Measurements from ENCODE around the gene TDRD6.

TDRD6 gene

GRCh38 chr6:46687619-46688097, at the start of gene TDRD6:
Gene TDRD6, plus strand, starts transcription at chr6:46687885. Its CDS starts 244 bp downstream, at chr6:46688129.
- no peak for TF ChIP-seq ZNF416 (tag by site-specific recombination; IDR thresholded peaks at IDR 0.05)
- TF ChIP-seq ZNF473 (tag by site-specific recombination; IDR thresholded peaks at IDR 0.05): no peak
- TF ChIP-seq FEZF1 (tag by site-specific recombination; IDR thresholded peaks at IDR 0.05): no peak
- no peak for TF ChIP-seq ZNF664 (tag by site-specific recombination; IDR thresholded peaks at IDR 0.05)
- TF ChIP-seq ZNF645 (tag by site-specific recombination; IDR thresholded peaks at IDR 0.05): no peak
- TF ChIP-seq ZXDB (tag by site-specific recombination; IDR thresholded peaks at IDR 0.05): no peak
- no peak for TF ChIP-seq ZNF510 (tag by site-specific recombination; IDR thresholded peaks at IDR 0.05; ENCODE audit: insufficient replicate concordance)
- TF ChIP-seq ZNF621 (tag by site-specific recombination; IDR thresholded peaks at IDR 0.05): no peak
- TF ChIP-seq ZNF521 (tag by site-specific recombination; IDR thresholded peaks at IDR 0.05): no peak
- no peak for TF ChIP-seq ZNF174 (tag by site-specific recombination; IDR thresholded peaks at IDR 0.05)
- TF ChIP-seq, protein P1, sequence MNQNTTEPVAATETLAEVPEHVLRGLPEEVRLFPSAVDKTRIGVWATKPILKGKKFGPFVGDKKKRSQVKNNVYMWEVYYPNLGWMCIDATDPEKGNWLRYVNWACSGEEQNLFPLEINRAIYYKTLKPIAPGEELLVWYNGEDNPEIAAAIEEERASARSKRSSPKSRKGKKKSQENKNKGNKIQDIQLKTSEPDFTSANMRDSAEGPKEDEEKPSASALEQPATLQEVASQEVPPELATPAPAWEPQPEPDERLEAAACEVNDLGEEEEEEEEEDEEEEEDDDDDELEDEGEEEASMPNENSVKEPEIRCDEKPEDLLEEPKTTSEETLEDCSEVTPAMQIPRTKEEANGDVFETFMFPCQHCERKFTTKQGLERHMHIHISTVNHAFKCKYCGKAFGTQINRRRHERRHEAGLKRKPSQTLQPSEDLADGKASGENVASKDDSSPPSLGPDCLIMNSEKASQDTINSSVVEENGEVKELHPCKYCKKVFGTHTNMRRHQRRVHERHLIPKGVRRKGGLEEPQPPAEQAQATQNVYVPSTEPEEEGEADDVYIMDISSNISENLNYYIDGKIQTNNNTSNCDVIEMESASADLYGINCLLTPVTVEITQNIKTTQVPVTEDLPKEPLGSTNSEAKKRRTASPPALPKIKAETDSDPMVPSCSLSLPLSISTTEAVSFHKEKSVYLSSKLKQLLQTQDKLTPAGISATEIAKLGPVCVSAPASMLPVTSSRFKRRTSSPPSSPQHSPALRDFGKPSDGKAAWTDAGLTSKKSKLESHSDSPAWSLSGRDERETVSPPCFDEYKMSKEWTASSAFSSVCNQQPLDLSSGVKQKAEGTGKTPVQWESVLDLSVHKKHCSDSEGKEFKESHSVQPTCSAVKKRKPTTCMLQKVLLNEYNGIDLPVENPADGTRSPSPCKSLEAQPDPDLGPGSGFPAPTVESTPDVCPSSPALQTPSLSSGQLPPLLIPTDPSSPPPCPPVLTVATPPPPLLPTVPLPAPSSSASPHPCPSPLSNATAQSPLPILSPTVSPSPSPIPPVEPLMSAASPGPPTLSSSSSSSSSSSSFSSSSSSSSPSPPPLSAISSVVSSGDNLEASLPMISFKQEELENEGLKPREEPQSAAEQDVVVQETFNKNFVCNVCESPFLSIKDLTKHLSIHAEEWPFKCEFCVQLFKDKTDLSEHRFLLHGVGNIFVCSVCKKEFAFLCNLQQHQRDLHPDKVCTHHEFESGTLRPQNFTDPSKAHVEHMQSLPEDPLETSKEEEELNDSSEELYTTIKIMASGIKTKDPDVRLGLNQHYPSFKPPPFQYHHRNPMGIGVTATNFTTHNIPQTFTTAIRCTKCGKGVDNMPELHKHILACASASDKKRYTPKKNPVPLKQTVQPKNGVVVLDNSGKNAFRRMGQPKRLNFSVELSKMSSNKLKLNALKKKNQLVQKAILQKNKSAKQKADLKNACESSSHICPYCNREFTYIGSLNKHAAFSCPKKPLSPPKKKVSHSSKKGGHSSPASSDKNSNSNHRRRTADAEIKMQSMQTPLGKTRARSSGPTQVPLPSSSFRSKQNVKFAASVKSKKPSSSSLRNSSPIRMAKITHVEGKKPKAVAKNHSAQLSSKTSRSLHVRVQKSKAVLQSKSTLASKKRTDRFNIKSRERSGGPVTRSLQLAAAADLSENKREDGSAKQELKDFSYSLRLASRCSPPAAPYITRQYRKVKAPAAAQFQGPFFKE (tag by site-specific recombination; IDR thresholded peaks at IDR 0.05; ENCODE audit: borderline replicate concordance): no peak
- no peak for TF ChIP-seq ZNF654 (tag by site-specific recombination; IDR thresholded peaks at IDR 0.05; ENCODE audit: low read depth)
- no peak for TF ChIP-seq ZNF518A (tag by site-specific recombination; conservative IDR thresholded peaks at IDR 0.05; ENCODE audit: low read depth)
- no peak for TF ChIP-seq ZNF561 (tag by site-specific recombination; IDR thresholded peaks at IDR 0.05; ENCODE audit: borderline replicate concordance)
- TF ChIP-seq ZNF354C (tag by site-specific recombination; IDR thresholded peaks at IDR 0.05; ENCODE audit: borderline replicate concordance, low read depth): no peak
- no peak for TF ChIP-seq ZNF585B (tag by site-specific recombination; IDR thresholded peaks at IDR 0.05)
- no peak within 1 kb of the TSS for H3K27ac ChIP-seq (ENCODE audit: extremely low read depth, low read depth, low read length)
- no peaks in the 10 kb centered on the region; a peak in 1 of 3 replicates for H3K36me3 ChIP-seq (ENCODE audit: control insufficient read depth in 2 of 2, insufficient read depth in 1 of 2, low read length in 2 of 2)
- H3K4me1 ChIP-seq (ENCODE audit: control insufficient read depth, insufficient read depth, low read length): no peaks in the 10 kb centered on the region
- POLR2A ChIA-PET: no interaction called here
- CTCF ChIA-PET: no interaction called here
- H3K4me3 ChIP-seq (ENCODE audit: low read depth, low read length): no peak within 1 kb of the TSS
- H3K9me3 ChIP-seq (ENCODE audit: control insufficient read depth, insufficient read depth, low read depth, low read length): no peaks in the 10 kb centered on the region

Measured in HEK293 (cell line).